Stimulated activated CD4-positive, alpha-beta T cell treated with anti-CD3 and anti-CD28 coated beads, Interleukin-15, amount 100 ng/mL, for 1 hour (primary cell): ENCODE measurements around the gene FGL2.
"Not testable (repeated sequence)": the region's sequence is repeated elsewhere in the genome, so short reads cannot be mapped to it uniquely, and the experiment has no call there.

Experiments
- DNase-seq, 2 donors: peaks; one replicate each; pipeline ENCODE4 v3.0.0-alpha.2; 2020; ENCODE audit warnings: low read depth in 1 of 2, low spot score in 1 of 2

The FGL2 gene

DNA sequence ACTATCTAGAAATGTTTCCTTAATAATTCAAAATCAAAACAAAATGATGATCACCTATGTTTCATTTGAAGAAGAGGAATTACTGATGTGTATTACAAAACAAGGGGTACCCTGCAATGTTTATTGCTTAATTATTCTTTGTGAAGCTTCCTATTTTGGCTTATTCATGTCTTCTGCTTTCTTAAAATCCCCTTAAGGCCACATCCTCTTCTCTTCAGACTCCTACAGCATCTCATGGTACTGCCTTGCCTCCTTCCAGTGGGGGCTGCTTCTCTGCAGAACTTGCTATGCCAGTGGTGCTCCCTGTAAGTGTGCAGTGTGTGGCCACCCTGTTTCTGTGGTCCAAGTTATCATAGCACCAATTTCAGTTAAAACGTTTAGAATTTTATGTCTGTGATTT is 42.2 kb downstream of the FGL2 start:
- no peak for DNase-seq

DNA sequence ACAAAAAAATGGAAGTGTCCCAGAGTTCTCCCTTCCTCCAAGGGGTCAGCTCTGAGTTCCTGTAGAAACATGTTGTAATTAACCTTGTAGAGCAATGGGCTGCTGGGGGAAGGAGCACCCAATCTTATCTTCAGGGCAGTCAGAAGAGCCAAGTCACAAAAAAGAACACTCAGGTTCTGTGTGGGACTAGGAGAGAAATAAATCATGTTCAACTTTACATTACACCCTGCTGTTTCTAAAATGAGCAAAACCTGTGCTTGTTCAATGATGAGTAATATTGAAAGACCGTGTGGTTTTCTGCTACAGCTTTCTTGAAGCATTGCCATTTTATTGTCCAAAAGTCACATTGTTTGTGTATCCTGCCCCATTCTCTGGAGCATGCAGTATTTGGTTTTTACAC is 42.6 kb downstream of the FGL2 start:
- not testable (repeated sequence) for DNase-seq

GRCh38 chr7:77155601-77156377 is 43.8 kb downstream of the FGL2 start:
- not testable (repeated sequence) for DNase-seq

GRCh38 chr7:77154917-77155464 is 44.6 kb downstream of the FGL2 start:
- DNase-seq = not testable (repeated sequence)

- DNase-seq = not testable (repeated sequence)
These were observed 47.4 kb downstream of the FGL2 start for GRCh38 chr7:77152232-77152631.
